Lower leg skin (tissue), 3 donors: ENCODE measurements around the gene PNMA6E.

Experiments
- POLR2A ChIP-seq, 2 donors: fragments of 450-650 bp; IDR thresholded peaks; one replicate each; pipeline ENCODE4 v1.6.1; 2016 to 2017; ENCODE audit warnings: antibody characterized with exemption in 2 of 2, mild to moderate bottlenecking in 1 of 2, moderate library complexity in 1 of 2
- TF ChIP-seq, protein P1 (sequence below), 3 donors: fragments of 450-650 bp; IDR thresholded peaks; one replicate each; pipeline ENCODE4 v1.5.1; 2016; ENCODE audit warnings: antibody characterized with exemption in 3 of 3, mild to moderate bottlenecking in 3 of 3, moderate library complexity in 2 of 3

DNA sequence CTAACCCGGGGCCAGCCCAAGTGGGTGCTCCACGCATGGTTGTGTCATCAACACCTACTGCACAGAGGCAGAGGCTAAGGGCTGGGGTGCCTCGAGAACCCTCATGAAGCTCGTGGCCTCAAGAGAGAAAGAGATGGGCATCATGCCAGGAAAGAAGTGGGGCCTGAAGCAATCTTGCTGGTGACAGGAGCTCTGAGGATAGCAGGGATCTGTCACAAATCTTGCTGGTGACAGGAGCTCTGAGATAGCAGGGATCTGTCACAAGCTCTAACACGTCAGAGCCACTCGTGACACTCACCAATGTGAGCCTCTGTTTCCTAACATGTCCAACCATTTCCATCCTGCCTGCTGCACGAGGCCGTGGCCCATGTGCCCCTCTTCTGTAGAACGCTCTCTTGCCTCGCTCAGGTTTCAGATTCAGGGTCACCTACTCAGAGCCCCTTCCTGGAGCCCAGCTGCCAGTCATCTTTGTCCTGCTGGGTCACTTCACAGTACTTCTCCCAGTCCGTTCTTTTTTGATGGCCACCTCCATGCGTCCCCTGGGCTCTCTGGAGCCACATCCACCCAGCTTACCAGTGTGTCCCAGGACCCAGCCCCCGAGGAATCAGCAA, 21.1 kb downstream of the PNMA6E start:
- TF ChIP-seq, protein P1, sequence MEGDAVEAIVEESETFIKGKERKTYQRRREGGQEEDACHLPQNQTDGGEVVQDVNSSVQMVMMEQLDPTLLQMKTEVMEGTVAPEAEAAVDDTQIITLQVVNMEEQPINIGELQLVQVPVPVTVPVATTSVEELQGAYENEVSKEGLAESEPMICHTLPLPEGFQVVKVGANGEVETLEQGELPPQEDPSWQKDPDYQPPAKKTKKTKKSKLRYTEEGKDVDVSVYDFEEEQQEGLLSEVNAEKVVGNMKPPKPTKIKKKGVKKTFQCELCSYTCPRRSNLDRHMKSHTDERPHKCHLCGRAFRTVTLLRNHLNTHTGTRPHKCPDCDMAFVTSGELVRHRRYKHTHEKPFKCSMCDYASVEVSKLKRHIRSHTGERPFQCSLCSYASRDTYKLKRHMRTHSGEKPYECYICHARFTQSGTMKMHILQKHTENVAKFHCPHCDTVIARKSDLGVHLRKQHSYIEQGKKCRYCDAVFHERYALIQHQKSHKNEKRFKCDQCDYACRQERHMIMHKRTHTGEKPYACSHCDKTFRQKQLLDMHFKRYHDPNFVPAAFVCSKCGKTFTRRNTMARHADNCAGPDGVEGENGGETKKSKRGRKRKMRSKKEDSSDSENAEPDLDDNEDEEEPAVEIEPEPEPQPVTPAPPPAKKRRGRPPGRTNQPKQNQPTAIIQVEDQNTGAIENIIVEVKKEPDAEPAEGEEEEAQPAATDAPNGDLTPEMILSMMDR (IDR thresholded peaks at IDR 0.05): no peak
- TF ChIP-seq POLR2A (IDR thresholded peaks at IDR 0.05): no peak
